ENCODE results near the gene SEMA3F.

DNA sequence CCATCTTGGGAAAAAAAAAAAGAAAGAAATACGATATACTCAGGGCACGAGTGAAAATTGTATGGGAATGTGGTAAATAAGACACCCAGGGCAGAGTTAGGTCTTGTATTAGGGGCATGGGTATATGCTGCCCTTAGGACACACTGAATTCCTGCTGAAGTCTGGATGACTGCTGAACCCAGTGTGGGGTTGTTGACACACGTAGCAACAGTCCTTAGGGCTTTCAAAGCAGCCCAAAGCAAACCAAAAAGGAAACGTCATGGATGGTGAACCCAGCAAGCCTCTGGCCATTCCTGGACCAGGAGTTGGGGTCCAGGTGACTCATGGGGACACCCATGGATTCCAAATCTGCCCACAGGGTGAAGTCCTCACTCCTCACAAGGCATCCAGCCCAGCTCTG is 27.1 kb upstream of the SEMA3F start:
- TF ChIP-seq EZH2phosphoT487 (conservative IDR thresholded peaks at IDR 0.05; ENCODE audit: low read length), result no peak
- TF ChIP-seq, protein P1, sequence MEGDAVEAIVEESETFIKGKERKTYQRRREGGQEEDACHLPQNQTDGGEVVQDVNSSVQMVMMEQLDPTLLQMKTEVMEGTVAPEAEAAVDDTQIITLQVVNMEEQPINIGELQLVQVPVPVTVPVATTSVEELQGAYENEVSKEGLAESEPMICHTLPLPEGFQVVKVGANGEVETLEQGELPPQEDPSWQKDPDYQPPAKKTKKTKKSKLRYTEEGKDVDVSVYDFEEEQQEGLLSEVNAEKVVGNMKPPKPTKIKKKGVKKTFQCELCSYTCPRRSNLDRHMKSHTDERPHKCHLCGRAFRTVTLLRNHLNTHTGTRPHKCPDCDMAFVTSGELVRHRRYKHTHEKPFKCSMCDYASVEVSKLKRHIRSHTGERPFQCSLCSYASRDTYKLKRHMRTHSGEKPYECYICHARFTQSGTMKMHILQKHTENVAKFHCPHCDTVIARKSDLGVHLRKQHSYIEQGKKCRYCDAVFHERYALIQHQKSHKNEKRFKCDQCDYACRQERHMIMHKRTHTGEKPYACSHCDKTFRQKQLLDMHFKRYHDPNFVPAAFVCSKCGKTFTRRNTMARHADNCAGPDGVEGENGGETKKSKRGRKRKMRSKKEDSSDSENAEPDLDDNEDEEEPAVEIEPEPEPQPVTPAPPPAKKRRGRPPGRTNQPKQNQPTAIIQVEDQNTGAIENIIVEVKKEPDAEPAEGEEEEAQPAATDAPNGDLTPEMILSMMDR (IDR thresholded peaks at IDR 0.05; ENCODE audit: insufficient read depth, low read length, poor library complexity, severe bottlenecking), result no peak

Measured in SU-DHL-6 (cell line).